Muscle of arm (tissue), 14 donors: ENCODE results near the gene LCE1B. TPM values are rescaled to one million over a fixed set of nuclear protein-coding genes. Genes with fewer than 3 reads are reported as not detected.

Experiments used
- DNase-seq: peaks from one replicate; pipeline ENCODE4 v3.0.0-alpha.2; 2013
- long read RNA-seq, 11 donors: transcript quantifications; one replicate each; lab custom pipeline, GENCODE V29; 2026
- polyA plus RNA-seq, 12 donors: library from polyadenylated mRNA; unstranded; fragments of 120-200 nt; gene quantifications; one replicate each; pipeline ENCODE4 v1.2.1, GENCODE V29; 2013; ENCODE audit not compliant: insufficient read length in 12 of 12

The LCE1B gene
- polyA plus RNA-seq, result not detected
- long read RNA-seq, donor 1, result 0 reads
- long read RNA-seq, donor 2, result 0 reads
- long read RNA-seq, donor 3, result 0 reads
- long read RNA-seq, donor 4, result 0 reads
- long read RNA-seq, donor 5, result 0 reads
- long read RNA-seq, donor 6, result 0 reads
- long read RNA-seq, donor 7, result 0 reads
- long read RNA-seq, donor 8, result 0 reads
- long read RNA-seq, donor 9, partial matches to known transcripts, result 0 of 1 reads
- long read RNA-seq, donor 9, other reads (novel, unspliced or antisense), result 0 of 1 reads
- long read RNA-seq, donor 10, result 0 reads
- long read RNA-seq, donor 11, result 0 reads

- DNase-seq, result no peak
These were observed at the start of gene LCE1B for GRCh38 chr1:152811671-152812070. Gene LCE1B, plus strand, starts transcription at chr1:152811971. Its CDS starts 476 bp downstream, at chr1:152812447.

- no peak for DNase-seq
These were observed 42.8 kb upstream of the LCE1B start for GRCh38 chr1:152768847-152769533.

- DNase-seq, result no peak
These were observed 41.4 kb upstream of the LCE1B start for GRCh38 chr1:152770411-152770810.

- no peak for DNase-seq
These were observed 36.9 kb upstream of the LCE1B start, which contains the start of gene LCE1F for GRCh38 chr1:152774875-152775274. Gene LCE1F, plus strand, starts transcription at chr1:152775140. Its CDS starts 1,232 bp downstream, at chr1:152776372.

DNA sequence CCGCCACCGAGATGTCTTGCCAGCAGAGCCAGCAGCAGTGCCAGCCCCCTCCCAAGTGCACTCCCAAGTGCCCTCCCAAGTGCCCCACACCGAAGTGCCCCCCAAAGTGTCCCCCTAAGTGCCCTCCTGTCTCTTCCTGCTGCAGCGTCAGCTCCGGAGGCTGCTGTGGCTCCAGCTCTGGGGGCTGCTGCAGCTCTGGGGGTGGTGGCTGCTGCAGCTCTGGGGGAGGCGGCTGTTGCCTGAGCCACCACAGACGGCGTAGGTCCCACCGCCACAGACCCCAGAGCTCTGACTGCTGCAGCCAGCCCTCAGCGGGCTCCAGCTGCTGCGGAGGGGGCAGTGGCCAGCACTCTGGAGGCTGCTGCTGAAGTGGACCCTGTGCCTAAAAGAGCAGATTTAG, 35.4 kb upstream of the LCE1B start:
- no peak for DNase-seq

DNA sequence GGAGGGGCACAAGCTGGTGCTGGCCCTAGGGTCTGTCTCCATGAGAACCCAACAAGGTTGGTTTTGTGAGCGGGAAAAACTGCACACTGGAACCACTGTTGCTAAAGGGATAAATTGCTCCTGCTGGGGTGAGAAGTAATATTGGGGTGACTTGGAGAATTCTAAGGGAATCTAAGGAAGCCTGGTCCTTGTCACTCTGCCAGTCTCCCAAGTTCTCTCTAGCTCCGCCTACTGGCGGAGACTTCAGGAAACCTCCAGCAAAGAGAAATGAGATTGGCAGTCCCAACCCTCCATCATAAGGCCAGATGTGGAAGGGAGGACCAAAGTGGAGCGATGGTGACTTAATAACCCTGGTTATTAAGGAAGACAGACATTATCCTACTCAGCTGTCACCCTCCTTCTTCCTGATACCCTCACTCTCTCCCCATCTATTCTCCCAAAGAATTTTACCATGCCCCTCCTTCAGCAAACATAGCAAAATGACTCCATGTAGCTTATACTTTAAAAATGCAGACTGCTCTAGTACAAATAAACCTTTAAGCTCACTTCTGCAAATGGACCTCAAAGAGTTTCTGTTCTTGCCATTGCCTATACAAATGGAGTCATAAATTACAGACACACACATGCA, 34.1 kb upstream of the LCE1B start:
- DNase-seq, result no peak

DNA sequence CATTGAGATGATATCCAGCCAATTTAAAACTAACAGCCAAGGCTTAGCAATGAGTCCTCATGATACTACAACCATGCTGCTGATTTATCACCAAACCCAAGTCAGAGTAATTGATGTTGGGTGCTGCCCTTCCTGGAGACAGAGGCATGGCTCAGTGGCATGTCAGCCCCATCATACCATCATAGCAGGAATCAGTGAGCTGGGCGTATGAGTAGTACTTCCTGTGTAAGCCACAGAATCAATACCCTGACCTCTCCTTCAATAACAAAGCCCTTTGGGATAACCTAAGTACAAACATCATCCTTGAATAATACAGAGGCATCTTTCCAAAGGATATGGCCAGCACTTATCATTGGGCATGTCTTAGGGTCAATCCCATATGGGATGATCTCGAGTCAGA, 28.7 kb upstream of the LCE1B start:
- no peak for DNase-seq

GRCh38 chr1:152786077-152786476, 25.7 kb upstream of the LCE1B start, which contains the start of gene LCE1E:
Gene LCE1E, plus strand, starts transcription at chr1:152786257. Its CDS starts 1,043 bp downstream, at chr1:152787300.
- no peak for DNase-seq

DNA sequence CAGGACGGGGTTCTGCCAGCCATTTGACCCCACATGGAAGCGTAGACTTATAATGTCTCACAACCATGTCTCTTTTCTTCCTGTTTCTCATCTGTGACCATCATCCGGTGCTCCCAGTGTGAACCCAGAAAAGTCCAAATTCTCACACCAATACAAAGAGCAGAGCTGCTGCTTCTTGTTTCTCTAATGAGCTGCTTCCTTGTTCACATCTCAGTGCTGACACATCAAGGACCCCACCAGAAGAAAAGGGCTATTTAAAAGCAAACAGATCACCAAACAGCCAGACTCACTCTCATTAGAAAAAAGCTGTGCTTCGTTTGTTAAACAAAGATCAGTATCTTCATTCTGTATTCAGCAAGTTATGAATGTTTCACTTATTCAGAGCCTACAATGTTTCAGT, 16.1 kb upstream of the LCE1B start:
- no peak for DNase-seq

- no peak for DNase-seq
These were observed 15.3 kb upstream of the LCE1B start, which contains the start of gene LCE1D for GRCh38 chr1:152796421-152796820. Gene LCE1D, plus strand, starts transcription at chr1:152796721. Its CDS starts 1,074 bp downstream, at chr1:152797795.

DNA sequence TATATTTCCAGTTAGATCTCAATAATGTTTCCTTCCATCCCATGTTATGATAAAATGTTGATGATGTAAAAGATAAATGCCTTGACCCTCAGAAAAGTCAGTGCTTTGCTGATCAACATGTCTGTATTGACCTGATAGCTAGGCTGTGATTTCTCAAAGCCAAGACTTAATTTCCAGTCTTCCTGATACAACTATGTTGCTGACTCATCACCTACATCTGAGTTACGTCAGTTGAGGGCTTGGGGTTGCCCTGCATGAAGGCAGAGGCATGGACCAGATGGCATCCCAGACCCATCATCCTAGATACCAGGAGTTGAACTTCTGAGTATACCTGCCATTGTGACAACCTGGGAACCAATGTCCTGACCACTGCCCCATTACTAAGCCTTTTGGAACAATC, 10.4 kb upstream of the LCE1B start:
- DNase-seq, result no peak

DNA sequence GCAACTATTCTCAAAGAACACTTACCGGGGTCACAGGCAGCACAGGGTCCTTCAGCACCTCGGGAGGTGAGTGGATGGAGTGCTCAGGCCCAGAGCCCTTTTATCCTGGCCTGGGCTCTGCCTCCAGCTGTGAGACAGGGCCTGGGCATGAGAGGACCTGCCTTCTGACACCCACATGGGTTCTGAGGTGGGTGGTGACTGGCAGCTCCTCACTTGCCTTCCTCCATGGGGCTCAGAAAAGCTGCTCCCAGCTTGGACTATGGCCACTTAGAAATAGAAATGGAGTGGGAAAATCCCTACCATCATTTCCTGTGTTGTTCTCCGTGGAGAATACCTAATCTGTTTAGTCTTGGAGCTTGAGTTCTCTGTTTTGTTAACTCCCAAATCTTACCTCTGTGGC, 5.2 kb upstream of the LCE1B start, which contains the start of gene LCE1C:
LCE1C (minus strand) TSS at position 76 of the 400 bp plus-strand sequence. CDS start 1,173 bp downstream, outside the sequence.
- DNase-seq, result no peak

- DNase-seq, result no peak
These were observed 721 bp upstream of the LCE1B start for GRCh38 chr1:152811050-152811449.

GRCh38 chr1:152817309-152817708, 5.5 kb downstream of the LCE1B start:
- no peak for DNase-seq

DNA sequence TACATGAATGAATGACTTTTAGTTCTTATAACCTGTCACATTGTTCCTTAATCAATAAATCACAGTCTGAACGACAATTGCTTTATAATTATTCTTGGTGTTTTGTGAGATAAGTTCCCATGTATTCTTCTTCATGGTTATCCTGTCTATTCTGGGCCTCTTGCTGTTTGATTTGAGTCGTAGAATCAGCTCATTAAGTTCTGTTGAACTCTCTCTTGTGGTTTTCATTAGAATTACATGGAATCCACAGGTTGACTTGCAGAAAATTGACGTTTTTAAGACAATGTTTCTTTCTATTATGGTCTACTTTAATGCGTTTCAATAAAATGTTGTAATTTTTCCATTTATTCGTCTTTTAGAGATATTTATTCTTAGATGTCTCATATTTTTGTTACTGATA, 11.5 kb downstream of the LCE1B start:
- no peak for DNase-seq

GRCh38 chr1:152824964-152825363, 13.2 kb downstream of the LCE1B start:
- DNase-seq, result no peak

DNA sequence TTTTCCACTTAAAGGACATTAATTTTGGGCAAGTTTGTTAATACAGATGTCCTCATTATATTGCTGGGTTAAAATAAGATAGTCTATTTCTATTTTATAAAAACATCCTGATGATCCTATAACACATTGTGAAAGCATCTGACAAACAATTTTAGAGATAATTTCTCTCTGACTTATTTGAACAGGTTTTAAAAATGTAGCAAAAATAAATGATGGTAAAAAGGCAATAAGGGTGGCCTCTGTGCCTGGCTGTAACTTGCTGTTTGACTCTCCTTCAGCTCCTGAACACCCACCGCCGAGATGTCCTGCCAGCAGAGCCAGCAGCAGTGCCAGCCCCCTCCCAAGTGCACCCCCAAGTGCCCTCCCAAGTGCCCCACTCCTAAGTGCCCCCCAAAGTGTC, 15.4 kb downstream of the LCE1B start, which contains the start of gene LCE1A:
LCE1A (plus strand) TSS at position 301 of the 400 bp plus-strand sequence; CDS start at position 301, 0 bp downstream.
- no peak for DNase-seq

DNA sequence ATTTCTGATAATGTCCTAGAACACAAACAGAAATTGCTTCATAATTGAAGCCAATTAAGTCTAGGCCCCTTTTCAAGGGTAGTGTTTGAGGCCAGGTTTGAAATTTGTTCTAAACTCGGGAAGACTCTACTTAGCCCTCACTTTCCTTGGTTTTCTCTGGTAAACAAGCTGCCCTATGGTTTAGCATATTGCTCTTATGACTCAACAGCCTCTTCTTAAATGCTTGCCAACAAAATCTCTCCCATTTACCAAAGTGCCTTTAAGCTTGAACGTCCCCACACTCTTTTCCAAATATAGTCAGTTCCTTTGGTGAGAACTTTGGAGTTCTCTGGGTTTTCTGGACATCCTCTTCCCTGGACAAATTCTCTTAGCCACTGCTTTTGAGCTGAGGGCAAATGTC, 25.1 kb downstream of the LCE1B start:
- DNase-seq, result no peak

DNA sequence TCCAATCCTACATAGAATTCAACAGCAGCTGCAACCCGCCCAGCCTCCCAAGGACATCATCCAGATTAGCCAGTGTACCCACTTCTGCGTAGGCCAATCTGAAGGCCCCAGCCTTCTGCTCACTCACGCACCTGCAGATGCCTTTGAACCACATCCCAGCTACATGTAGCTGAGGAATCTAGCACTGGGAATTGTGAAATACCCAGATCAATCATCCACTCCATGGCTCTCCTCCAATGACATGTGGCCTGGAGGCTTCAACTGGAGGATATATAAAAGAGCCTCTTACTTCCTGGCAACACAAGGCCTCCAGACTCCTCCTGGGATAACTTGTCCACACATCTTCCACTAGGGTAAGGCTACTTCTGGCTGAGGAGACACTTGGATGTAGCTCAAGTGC, 30.8 kb downstream of the LCE1B start, which contains the start of gene LCE6A:
LCE6A (plus strand) TSS at position 301 of the 400 bp plus-strand sequence. CDS start 665 bp downstream, outside the sequence.
- no peak for DNase-seq

GRCh38 chr1:152855661-152856060, 43.9 kb downstream of the LCE1B start:
- DNase-seq, result no peak

DNA sequence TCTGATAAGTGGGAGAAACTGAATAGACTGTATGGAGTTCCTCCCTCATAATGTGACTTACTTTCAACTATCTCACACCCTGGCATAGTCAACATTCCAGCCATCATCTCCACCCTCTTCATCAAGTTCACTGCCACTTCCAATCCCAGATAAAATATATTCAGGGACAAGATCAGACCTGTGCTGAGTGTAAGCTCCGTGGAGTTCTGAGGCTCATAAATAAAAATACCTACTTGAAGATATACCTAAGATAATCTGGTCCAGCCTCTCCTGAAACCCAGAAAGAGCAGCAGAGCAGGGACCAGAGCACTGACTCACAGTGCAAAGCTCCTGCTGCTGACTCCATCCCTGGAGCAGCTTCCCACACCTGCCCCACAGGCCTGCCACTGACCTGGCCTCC, 46.3 kb downstream of the LCE1B start:
- DNase-seq, result no peak

- no peak for DNase-seq
These were observed 47.9 kb downstream of the LCE1B start, which contains the start of gene LCE7A for GRCh38 chr1:152859696-152860095. Gene LCE7A, plus strand, starts transcription at chr1:152859996. Its CDS starts 702 bp downstream, at chr1:152860698.
